Fibroblast of skin of right quadriceps (primary cell): Measurements from ENCODE around the gene CNTNAP2.
"Not testable (repeated sequence)": the region's sequence is repeated elsewhere in the genome, so short reads cannot be mapped to it uniquely, and the experiment has no call there.

Experiments
- DNase-seq: peaks from one replicate; pipeline ENCODE4 v3.0.0-alpha.2; 2013

Gene CNTNAP2

GRCh38 chr7:148011753-148012152, 1895.2 kb downstream of the CNTNAP2 start:
- DNase-seq = no peak

GRCh38 chr7:148014001-148014400, 1897.4 kb downstream of the CNTNAP2 start:
- no peak for DNase-seq

- DNase-seq = peak; percentile 9
Measured at GRCh38 chr7:148014541-148014940, 1897.9 kb downstream of the CNTNAP2 start.

GRCh38 chr7:148017126-148017525, 1900.5 kb downstream of the CNTNAP2 start:
- no peak for DNase-seq

GRCh38 chr7:148020679-148021078, 1904.1 kb downstream of the CNTNAP2 start:
- no peak for DNase-seq

GRCh38 chr7:148021507-148022045, 1905.0 kb downstream of the CNTNAP2 start:
- DNase-seq = no peak

- DNase-seq = no peak
Measured at GRCh38 chr7:148022832-148023231, 1906.2 kb downstream of the CNTNAP2 start.

- no peak for DNase-seq
Measured at GRCh38 chr7:148026713-148027112, 1910.1 kb downstream of the CNTNAP2 start.

- DNase-seq = no peak
Measured at GRCh38 chr7:148028165-148028564, 1911.6 kb downstream of the CNTNAP2 start.

GRCh38 chr7:148031019-148031418, 1914.4 kb downstream of the CNTNAP2 start:
- no peak for DNase-seq

- DNase-seq = no peak
Measured at GRCh38 chr7:148031811-148032210, 1915.2 kb downstream of the CNTNAP2 start.

- DNase-seq = no peak
Measured at GRCh38 chr7:148035950-148036349, 1919.3 kb downstream of the CNTNAP2 start.

GRCh38 chr7:148037044-148037443, 1920.4 kb downstream of the CNTNAP2 start:
- no peak for DNase-seq

- DNase-seq = no peak
Measured at GRCh38 chr7:148041156-148041555, 1924.6 kb downstream of the CNTNAP2 start.

- no peak for DNase-seq
Measured at GRCh38 chr7:148042935-148043631, 1926.5 kb downstream of the CNTNAP2 start.

GRCh38 chr7:148044173-148044572, 1927.6 kb downstream of the CNTNAP2 start:
- no peak for DNase-seq

GRCh38 chr7:148045521-148045920, 1928.9 kb downstream of the CNTNAP2 start:
- DNase-seq = no peak

GRCh38 chr7:148049068-148049467, 1932.5 kb downstream of the CNTNAP2 start:
- DNase-seq = no peak

- no peak for DNase-seq
Measured at GRCh38 chr7:148050492-148051158, 1934.0 kb downstream of the CNTNAP2 start.

GRCh38 chr7:148056406-148056805, 1939.8 kb downstream of the CNTNAP2 start:
- DNase-seq = no peak

- DNase-seq = no peak
Measured at GRCh38 chr7:148058092-148058491, 1941.5 kb downstream of the CNTNAP2 start.

GRCh38 chr7:148058753-148059152, 1942.2 kb downstream of the CNTNAP2 start:
- no peak for DNase-seq

- no peak for DNase-seq
Measured at GRCh38 chr7:148060724-148061123, 1944.1 kb downstream of the CNTNAP2 start.

- DNase-seq = not testable (repeated sequence)
Measured at GRCh38 chr7:148078111-148078510, 1961.5 kb downstream of the CNTNAP2 start.
